ENCODE data around the gene CASP8AP2. TPM values are rescaled to one million over a fixed set of nuclear protein-coding genes. Genes with fewer than 3 reads are reported as not detected.

The CASP8AP2 gene
- total and polyA plus RNA-seq, 2 donors (not counting 3 experiments of a cell fraction or from before 2014, with no cell fraction given): 4.7 to 22.0 TPM

GRCh38 chr6:89803271-89803670 lies 26.4 kb upstream of the CASP8AP2 start:
- dilution Hi-C loops (cut with MboI; ENCODE audit: extremely low pct_ligation_motif_present, low sequenced_read_pairs): no loop called here
- no peak for FAIRE-seq
- CTCF ChIA-PET: interaction anchor here (1.1 to 1.4 kb wide), 3 partner anchors 10 to 13 kb away, joined by 3 to 8 read pairs (median 4); no protein-coding TSS in a partner anchor

More at GRCh38 chr6:89803271-89803670, 26.4 kb upstream of the CASP8AP2 start:
- no peak for TF ChIP-seq CTCF (IDR thresholded peaks at IDR 0.05; ENCODE audit: extremely low read depth in 1 of 2, insufficient read depth in 1 of 2, low read depth in 1 of 2, low read length in 2 of 2)
- TF ChIP-seq POLR2A (IDR thresholded peaks at IDR 0.05; ENCODE audit: low read depth, low read length): no peak
- no peak for TF ChIP-seq EZH2 (IDR thresholded peaks at IDR 0.05; ENCODE audit: borderline replicate concordance, low read depth, low read length, severe bottlenecking)
- no peak for TF ChIP-seq FOS (IDR thresholded peaks at IDR 0.05; ENCODE audit: borderline replicate concordance, insufficient read depth, low read length)
- no peak for TF ChIP-seq GATA2 (IDR thresholded peaks at IDR 0.05; ENCODE audit: insufficient read depth, insufficient read length, low read depth, low read length)
- no peak overlapping the region for H2AFZ ChIP-seq (ENCODE audit: low read depth, low read length)
- H3K9ac ChIP-seq (replicated peaks; ENCODE audit: extremely low read depth, insufficient read depth, low read length): no peak overlapping the region
- no peaks in the 10 kb centered on the region for H3K9me3 ChIP-seq (replicated peaks; ENCODE audit: control insufficient read depth, insufficient read depth, low read length)
- no TSS peak for BruUV-seq (replicated peaks)
- POLR2A ChIA-PET: no interaction called here
- no peaks in the 10 kb centered on the region for H3K9me1 ChIP-seq (replicated peaks; ENCODE audit: control insufficient read depth, extremely low read depth, insufficient read depth, low read length)
- DNase-seq (ENCODE audit: low read depth, low spot score): no peak
- intact Hi-C loops (cut with micrococcal nuclease): no loop called here
- no peak overlapping the region for H3K4me2 ChIP-seq (ENCODE audit: insufficient read depth, low read length)
- H3K4me1 ChIP-seq (ENCODE audit: control insufficient read depth, extremely low read depth, insufficient read depth, low read length): no peaks in the 10 kb centered on the region
- no peak overlapping the region for H3K4me3 ChIP-seq (replicated peaks in 1 of 3; ENCODE audit: insufficient read depth in 1 of 3, low read depth in 1 of 3, low read length in 3 of 3)
- no peaks in the 10 kb centered on the region for H4K20me1 ChIP-seq (replicated peaks; ENCODE audit: control insufficient read depth, extremely low read depth, insufficient read depth, low read length)
- H3K79me2 ChIP-seq (ENCODE audit: control insufficient read depth, insufficient read depth, low read length): peaks cover 33% of the 10 kb centered on the region
- H3K27ac ChIP-seq (ENCODE audit: insufficient read depth, low read depth, low read length): no peak overlapping the region
- no peaks in the 10 kb centered on the region for H3K27me3 ChIP-seq (ENCODE audit: control insufficient read depth in 2 of 2, insufficient read depth in 2 of 2, low read length in 2 of 2)
- peaks cover 0 to 2% of the 10 kb centered on the region in 2 experiments for H3K36me3 ChIP-seq (ENCODE audit: control insufficient read depth in 2 of 2, extremely low read depth in 1 of 2, insufficient read depth in 2 of 2, low read length in 2 of 2)
